ENCODE data around the gene UBR4. TPM values are rescaled to one million over a fixed set of nuclear protein-coding genes. Genes with fewer than 3 reads are reported as not detected.

The UBR4 gene
- total and polyA plus RNA-seq, 10 of the 15 experiments (the other 5 are each of a cell fraction or from before 2014, with no cell fraction given): 34.2 to 124 (median 56.2) TPM

GRCh38 chr1:19064906-19065450 is 145.1 kb downstream of the UBR4 start:
- no peak overlapping the region for H2AFZ ChIP-seq (ENCODE audit: control insufficient read depth, low read depth, low read length)
- CTCF ChIA-PET: no interaction called here
- no peak overlapping the region for H3K9ac ChIP-seq (ENCODE audit: control insufficient read depth, insufficient read depth, low read length)
- DNase-seq (ENCODE audit: low read depth, low spot score): no peak
- no peaks in the 10 kb centered on the region for H3K4me1 ChIP-seq (ENCODE audit: control insufficient read depth, insufficient read depth, low read length)
- in situ Hi-C loops (cut with MboI): no loop called here
- H3K27me3 ChIP-seq (replicated peaks in 1 of 2; ENCODE audit: control insufficient read depth in 2 of 2, insufficient read depth in 2 of 2, low read length in 1 of 2): no peaks in the 10 kb centered on the region
- H3K27ac ChIP-seq (ENCODE audit: control insufficient read depth, insufficient read depth): no peak overlapping the region
- TF ChIP-seq CBX3 (IDR thresholded peaks at IDR 0.05; ENCODE audit: borderline replicate concordance, low read depth) (no peak), EZH2 (IDR thresholded peaks at IDR 0.05; ENCODE audit: borderline replicate concordance, control insufficient read depth, low read depth, low read length) (no peak), YBX1 (IDR thresholded peaks at IDR 0.05) (no peak), E2F8 (IDR thresholded peaks at IDR 0.05; ENCODE audit: low read depth, partially characterized antibody) (no peak), SKIL (IDR thresholded peaks at IDR 0.05; ENCODE audit: low read depth, poor library complexity, severe bottlenecking) (no peak), CTCF (IDR thresholded peaks at IDR 0.05 in 2 of 3, conservative IDR thresholded peaks at IDR 0.05 in 1 of 3; ENCODE audit: control insufficient read depth in 2 of 3, extremely low read depth in 1 of 3, insufficient read depth in 1 of 3, low read depth in 3 of 3, low read length in 3 of 3) (no peak)
- no peak overlapping the region for H3K4me2 ChIP-seq (ENCODE audit: control insufficient read depth, insufficient read depth)
- FAIRE-seq: no peak
- no peaks in the 10 kb centered on the region for H3K79me2 ChIP-seq (ENCODE audit: control insufficient read depth, insufficient read depth, low read length)
- no peaks in the 10 kb centered on the region for H4K20me1 ChIP-seq (ENCODE audit: control insufficient read depth, insufficient read depth)
- H3K36me3 ChIP-seq (ENCODE audit: control insufficient read depth in 2 of 2, insufficient read depth in 2 of 2, low read length in 1 of 2): no peaks in the 10 kb centered on the region
- BruUV-seq (replicated peaks): no TSS peak
- SMC1A ChIA-PET (ENCODE audit: uncharacterized antibody, unreplicated experiment): no interaction called here
- intact Hi-C loops (cut with micrococcal nuclease; ENCODE audit: unreplicated experiment): no loop called here
- 51% methylated on average over 16 of the region's 16 CpGs for WGBS (ENCODE audit: insufficient coverage, insufficient replicate concordance, low lambda C conversion rate, missing lambda C conversion rate)
- H3K4me3 ChIP-seq: no peak overlapping the region
- RAD21 ChIA-PET (ENCODE audit: unreplicated experiment): no interaction called here
- H3K9me3 ChIP-seq (replicated peaks; ENCODE audit: control insufficient read depth, insufficient read depth, low read length): no peaks in the 10 kb centered on the region; the same call in 2 of the 3 replicates
- ATAC-seq: no peak
- POLR2A ChIA-PET: no interaction called here

Measured in GM12878 (cell line).